SKM-1 (cell line): ENCODE results near the gene OXSR1.

ENCODE experiments used
- DNase-seq: peaks from one replicate; lab custom pipeline; 2025; ENCODE audit not compliant: unreplicated experiment; lab: John Stamatoyannopoulos, UW

OXSR1 gene

GRCh38 chr3:38164952-38165721 is at the start of gene OXSR1:
OXSR1 (plus strand) TSS chr3:38165537; CDS start chr3:38165877, 340 bp downstream.
- DNase-seq = peak; percentile 99

DNA sequence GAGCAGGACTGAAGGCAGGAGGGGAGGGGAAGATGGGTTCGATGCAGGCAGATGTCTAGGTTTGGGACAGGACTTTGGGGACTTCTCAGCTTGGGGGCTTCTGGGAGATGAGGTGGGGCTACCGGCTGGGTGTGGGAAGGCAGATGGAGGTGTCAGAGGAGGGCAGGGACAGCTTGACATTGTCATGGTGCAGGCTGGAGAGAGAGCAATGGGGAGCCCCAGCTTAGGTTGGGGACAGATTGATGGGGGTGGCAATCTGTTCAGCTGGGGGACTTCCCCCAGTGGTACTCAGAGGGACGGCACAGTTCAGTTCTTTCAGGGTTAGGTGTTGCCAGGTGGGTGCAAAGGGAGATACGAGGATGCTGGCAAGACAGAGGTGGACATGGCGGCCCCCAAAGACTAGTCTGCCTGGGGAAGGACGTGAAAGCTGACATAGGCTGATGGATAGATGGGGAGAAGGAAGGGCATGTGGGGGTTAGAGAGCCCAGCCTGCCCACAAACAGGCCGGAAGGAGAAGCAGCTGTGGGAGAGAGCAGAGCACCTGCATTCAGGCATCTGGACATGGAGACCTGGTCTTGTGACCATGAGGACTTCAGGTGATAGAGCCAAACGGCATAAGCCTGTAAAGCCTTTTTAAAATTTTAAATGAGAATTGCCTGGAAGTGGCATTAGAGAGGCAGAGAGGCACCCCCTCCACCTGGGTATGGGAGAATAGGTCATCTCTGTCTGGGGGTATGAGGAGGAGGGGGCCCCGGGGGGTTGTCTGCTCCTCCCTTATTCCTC is 49.5 kb upstream of the OXSR1 start:
- no peak for DNase-seq

GRCh38 chr3:38116471-38117162 is 48.7 kb upstream of the OXSR1 start:
- no peak for DNase-seq

GRCh38 chr3:38117163-38117716 is 48.1 kb upstream of the OXSR1 start:
- no peak for DNase-seq

- DNase-seq = peak; percentile 34
Measured at GRCh38 chr3:38117748-38118420, 47.5 kb upstream of the OXSR1 start.

DNA sequence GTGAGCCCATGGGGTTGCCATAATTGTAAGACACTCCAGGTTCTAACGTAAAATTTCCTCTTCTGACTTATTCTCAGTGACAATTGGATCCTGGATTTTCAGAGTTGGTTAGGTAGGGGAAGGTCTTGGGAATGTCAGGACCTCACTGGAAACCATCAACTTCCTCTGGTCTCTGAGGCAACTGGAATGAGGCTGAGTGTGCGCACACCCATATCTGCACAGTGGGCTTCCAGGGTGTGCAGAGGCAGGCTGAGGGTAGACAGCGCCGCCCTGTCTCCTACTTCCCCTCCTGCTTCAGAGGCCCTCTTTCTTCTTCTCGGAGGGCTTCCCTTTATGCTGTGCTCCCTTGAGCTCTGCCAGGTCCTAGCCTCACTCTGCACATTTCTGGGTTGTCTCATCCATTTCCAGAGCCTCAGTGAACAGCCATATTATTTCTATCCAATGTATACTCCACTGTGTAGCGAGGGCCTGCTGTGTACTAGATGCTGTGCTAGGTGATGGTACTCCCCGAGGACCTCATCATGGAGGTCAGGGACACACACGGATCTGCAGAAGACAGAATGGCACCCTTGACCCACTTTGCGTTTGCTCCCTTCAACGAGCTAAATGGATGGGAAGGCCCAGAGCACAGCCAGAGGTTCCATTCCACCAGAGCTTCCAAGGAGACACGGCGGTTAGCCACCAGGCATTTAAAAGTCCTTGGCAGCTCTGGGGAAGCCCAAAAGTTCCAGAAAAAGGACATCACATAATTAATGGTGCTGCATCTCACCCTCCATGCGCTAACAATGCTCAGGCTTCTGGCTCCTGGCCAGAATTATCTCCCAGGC is 46.7 kb upstream of the OXSR1 start:
- no peak for DNase-seq

GRCh38 chr3:38119248-38119544 is 46.1 kb upstream of the OXSR1 start:
- DNase-seq = no peak

DNA sequence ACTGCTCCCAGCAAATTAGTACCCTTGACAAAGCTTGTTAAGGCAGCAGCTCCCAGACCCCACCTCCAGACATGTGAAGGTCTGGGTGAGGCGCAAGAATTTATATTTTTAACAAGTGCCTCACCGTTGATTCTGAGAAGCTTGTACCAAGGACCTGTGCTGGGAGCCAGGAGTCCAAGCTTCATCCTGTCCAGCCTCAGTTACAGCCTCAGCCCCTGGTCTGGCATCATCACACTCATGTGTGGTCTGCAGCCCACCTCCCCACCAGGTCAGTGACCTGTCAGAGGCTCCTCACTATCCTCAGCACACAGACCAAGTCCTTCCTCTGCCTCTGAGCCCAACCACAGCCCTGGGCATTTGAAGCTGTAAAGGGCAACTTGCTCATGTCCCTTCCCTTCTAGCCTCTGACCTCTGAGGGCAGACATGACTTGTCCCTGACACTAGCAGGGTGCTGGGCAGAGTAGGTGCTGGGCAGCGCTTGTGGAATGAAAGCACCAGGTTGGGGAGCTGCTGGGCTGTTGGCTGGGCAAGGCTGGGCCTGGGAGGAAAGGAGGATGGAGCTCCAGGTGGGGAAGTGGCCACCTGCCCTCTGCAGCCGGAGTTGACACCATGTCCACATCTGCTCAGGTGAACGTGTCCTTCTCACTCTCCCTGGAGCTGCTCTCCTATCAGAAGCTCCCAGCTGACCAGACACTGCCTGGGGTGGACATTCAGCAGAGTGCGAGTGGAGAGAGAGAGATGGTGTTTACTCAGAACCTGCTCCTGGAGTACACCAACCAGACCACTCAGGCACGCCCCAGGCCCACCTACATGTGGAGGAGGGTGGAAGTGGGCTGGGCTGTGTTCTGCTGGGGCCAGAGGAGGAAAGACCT is 45.3 kb upstream of the OXSR1 start:
- DNase-seq = no peak

- DNase-seq = no peak
Measured at GRCh38 chr3:38120693-38121450, 44.5 kb upstream of the OXSR1 start.

DNA sequence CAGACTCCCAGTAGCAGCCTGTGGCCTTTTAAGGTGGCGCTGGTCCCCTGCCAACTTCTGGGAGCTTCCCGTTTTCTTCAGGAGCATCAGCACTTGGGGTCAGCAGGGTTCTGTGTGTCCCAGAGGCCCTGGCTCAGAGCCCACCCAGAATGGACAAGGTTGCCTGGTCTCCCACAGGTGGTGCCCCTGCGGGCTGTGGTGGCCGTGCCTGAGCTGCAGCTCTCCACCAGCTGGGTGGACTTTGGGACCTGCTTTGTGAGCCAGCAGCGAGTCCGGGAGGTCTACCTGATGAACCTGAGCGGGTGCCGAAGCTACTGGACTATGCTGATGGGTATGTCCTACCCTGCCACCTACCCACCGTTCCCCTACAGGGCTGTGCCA is 43.9 kb upstream of the OXSR1 start:
- no peak for DNase-seq

GRCh38 chr3:38121832-38122461 is 43.4 kb upstream of the OXSR1 start:
- DNase-seq = no peak

- DNase-seq = no peak
Measured at GRCh38 chr3:38122712-38123290, 42.5 kb upstream of the OXSR1 start.

- no peak for DNase-seq
Measured at GRCh38 chr3:38124324-38125122, 40.8 kb upstream of the OXSR1 start.

DNA sequence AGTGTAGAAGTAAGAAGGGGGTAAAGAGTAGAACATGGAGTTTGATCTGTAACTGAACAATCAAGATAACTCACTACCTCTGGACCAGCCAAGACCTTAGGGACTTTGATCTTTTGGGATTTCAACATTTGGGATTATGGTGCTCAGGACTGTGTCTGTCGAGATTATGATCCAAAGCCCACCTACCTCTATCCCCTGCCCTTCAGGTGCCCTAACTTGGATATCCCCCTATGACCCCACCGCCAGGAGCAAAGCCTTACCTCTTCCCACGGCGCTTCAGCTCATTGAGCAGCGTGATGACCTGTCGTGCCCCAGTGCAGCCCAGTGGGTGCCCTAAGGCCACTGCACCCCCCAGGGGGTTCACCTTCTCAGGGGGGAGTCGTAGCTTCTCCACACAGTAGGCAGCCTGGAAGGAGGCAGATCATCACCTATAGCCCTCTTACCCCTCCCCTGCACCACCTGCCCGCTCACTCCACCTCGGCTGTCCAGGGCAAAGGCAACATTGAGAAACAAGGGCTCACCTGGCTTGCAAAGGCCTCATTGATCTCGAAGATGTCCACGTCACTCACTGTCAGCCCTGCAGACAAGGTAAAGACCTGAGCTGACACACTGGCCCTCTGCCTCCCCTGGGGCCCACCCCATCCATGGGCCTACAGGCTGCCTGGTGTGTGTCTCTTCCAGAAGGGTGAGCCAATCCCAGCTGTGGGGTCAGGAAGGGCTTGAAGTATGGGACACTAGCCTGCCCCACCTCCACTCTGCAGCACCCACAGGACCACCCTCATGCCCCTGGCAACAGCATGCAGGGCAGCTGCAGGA is 39.8 kb upstream of the OXSR1 start:
- no peak for DNase-seq

- no peak for DNase-seq
Measured at GRCh38 chr3:38126121-38126892, 39.0 kb upstream of the OXSR1 start.
